ENCODE data around the gene MRPS22. TPM values are rescaled to one million over a fixed set of nuclear protein-coding genes. Genes with fewer than 3 reads are reported as not detected.
A peak's percentile ranks its signal among the peaks of the same experiment; 100 is the strongest.

Gene MRPS22
- total and polyA plus RNA-seq, 9 of the 15 experiments (the other 6 are each of a cell fraction or from before 2014, with no cell fraction given), result 148 to 397 (median 229) TPM

DNA sequence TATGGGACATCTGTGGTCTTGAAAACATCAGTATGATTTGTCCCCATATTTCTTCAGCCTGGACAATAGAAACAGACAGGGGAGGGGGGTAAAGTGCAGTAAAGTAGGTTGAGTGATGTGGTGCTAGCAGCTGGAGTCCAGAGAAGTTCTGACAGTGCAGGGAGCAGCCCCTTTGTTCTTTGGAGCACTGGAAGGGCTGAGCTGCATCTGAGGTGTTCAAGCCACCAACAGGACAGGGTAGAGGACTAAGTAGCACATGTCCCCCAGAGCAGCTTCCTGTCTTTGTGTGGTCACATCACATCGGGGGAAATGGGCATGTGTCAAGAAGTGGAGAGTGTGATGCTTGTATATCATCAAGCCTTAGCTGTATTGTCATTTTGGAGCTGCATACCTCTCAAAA lies 12.1 kb downstream of the MRPS22 start:
- 0 out of 2 replicates have a peak, but pooled peaks have one; percentile 35 for TF ChIP-seq ILF3 (IDR thresholded peaks at IDR 0.05; ENCODE audit: borderline replicate concordance)
- TF ChIP-seq POLR2A (conservative IDR thresholded peaks at IDR 0.05), result peak; percentile 60; the same call in 1 of the 2 replicates
- no peak for TF ChIP-seq IFI16 (CRISPR knock-in tag; IDR thresholded peaks at IDR 0.05)
- TF ChIP-seq NCOR1 (IDR thresholded peaks at IDR 0.05), result 0 out of 2 replicates have a peak, but pooled peaks have one; percentile 1
- in situ Hi-C loops (cut with MboI) (no loop called here), intact Hi-C loops (cut with micrococcal nuclease) (no loop called here)
- Histone ChIP-seq H3K79me2 (ENCODE audit: control insufficient read depth, insufficient read depth, low read length) (no peaks in the 10 kb centered on the region), H3K36me3 (ENCODE audit: control insufficient read depth, insufficient read depth, low read length) (peaks cover 100% of the 10 kb centered on the region), H3K4me1 (replicated peaks in 1 of 2; ENCODE audit: control insufficient read depth in 2 of 2, insufficient read depth in 2 of 2, low read length in 2 of 2) (peaks cover 0 to 10% of the 10 kb centered on the region in 2 experiments; a peak in 2 of 5 replicates), H3K9ac (ENCODE audit: insufficient read depth in 1 of 2, low read depth in 2 of 2, low read length in 2 of 2) (no peak overlapping the region), H3K4me3 (no peak overlapping the region), H2AFZ (ENCODE audit: low read depth, low read length) (no peak overlapping the region), H3K9me1 (ENCODE audit: control insufficient read depth, insufficient read depth, low read length) (peaks cover 3% of the 10 kb centered on the region), H3K27me3 (ENCODE audit: control insufficient read depth in 2 of 2, insufficient read depth in 2 of 2, low read length in 2 of 2) (no peaks in the 10 kb centered on the region), H4K20me1 (replicated peaks; ENCODE audit: control insufficient read depth, insufficient read depth, low read length) (no peaks in the 10 kb centered on the region; the same call in 1 of the 2 replicates), H3K27ac (ENCODE audit: extremely low read depth, low read depth, low read length) (no peak overlapping the region), H3K9me3 (replicated peaks; ENCODE audit: control insufficient read depth, insufficient read depth, low read depth, low read length) (no peaks in the 10 kb centered on the region), H3K4me2 (ENCODE audit: insufficient read depth, low read length) (no peak overlapping the region)
- 67% methylated on average over 1 of the region's 1 CpG for WGBS (ENCODE audit: insufficient coverage, low coverage, missing lambda C conversion rate)
- CTCF ChIA-PET (ENCODE audit: low intra/inter-chr PET ratio), result no interaction called here
- POLR2A ChIA-PET, result interaction anchor here (0.5 to 4.0 kb wide), 9 partner anchors 10 to 414 kb away, joined by 3 to 23 read pairs (median 3); no protein-coding TSS in a partner anchor
- no TSS peak for BruUV-seq (replicated peaks)
- DNase-seq (ENCODE audit: extremely low read depth in 1 of 4, low spot score in 3 of 4) (no peak), FAIRE-seq (no peak), ATAC-seq (no peak)

DNA sequence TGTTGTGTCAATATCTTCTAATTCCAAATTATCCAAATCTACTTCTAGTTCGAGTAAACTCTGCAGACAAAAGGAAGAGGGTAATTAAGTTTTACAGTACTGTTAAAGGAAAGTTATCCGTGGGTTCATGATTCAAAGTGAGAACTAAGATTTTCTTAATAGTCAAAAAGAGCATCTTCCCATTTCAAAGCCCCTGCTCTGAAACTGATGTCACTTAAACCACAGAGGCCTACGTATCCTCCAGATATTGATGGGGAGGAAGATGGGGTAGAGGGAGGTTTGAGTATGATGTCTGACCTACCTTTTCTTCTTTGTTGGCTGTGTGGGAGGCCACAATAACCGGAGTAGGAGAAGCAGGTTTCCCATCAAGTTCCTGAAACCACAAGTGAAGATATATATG lies 14.1 kb downstream of the MRPS22 start:
- CTCF ChIA-PET (ENCODE audit: low intra/inter-chr PET ratio), result no interaction called here
- intact Hi-C loops (cut with micrococcal nuclease) (no loop called here), in situ Hi-C loops (cut with MboI) (no loop called here)
- Histone ChIP-seq H3K4me1 (replicated peaks in 1 of 2; ENCODE audit: control insufficient read depth in 2 of 2, insufficient read depth in 2 of 2, low read length in 2 of 2) (peaks cover 0 to 10% of the 10 kb centered on the region in 2 experiments; a peak in 2 of 5 replicates), H3K36me3 (ENCODE audit: control insufficient read depth, insufficient read depth, low read length) (peaks cover 99% of the 10 kb centered on the region), H3K9ac (ENCODE audit: insufficient read depth in 1 of 2, low read depth in 2 of 2, low read length in 2 of 2) (no peak overlapping the region), H4K20me1 (replicated peaks; ENCODE audit: control insufficient read depth, insufficient read depth, low read length) (no peaks in the 10 kb centered on the region; the same call in 1 of the 2 replicates), H3K9me1 (ENCODE audit: control insufficient read depth, insufficient read depth, low read length) (peaks cover 3% of the 10 kb centered on the region), H2AFZ (ENCODE audit: low read depth, low read length) (no peak overlapping the region), H3K9me3 (replicated peaks; ENCODE audit: control insufficient read depth, insufficient read depth, low read depth, low read length) (no peaks in the 10 kb centered on the region), H3K4me2 (ENCODE audit: insufficient read depth, low read length) (no peak overlapping the region), H3K27ac (ENCODE audit: extremely low read depth, low read depth, low read length) (no peak overlapping the region), H3K79me2 (ENCODE audit: control insufficient read depth, insufficient read depth, low read length) (no peaks in the 10 kb centered on the region), H3K27me3 (ENCODE audit: control insufficient read depth in 2 of 2, insufficient read depth in 2 of 2, low read length in 2 of 2) (no peaks in the 10 kb centered on the region), H3K4me3 (no peak overlapping the region)
- POLR2A ChIA-PET, result no interaction called here
- ATAC-seq (no peak), FAIRE-seq (no peak), DNase-seq (ENCODE audit: extremely low read depth in 1 of 4, low spot score in 3 of 4) (no peak)
- TF ChIP-seq RBFOX2 (IDR thresholded peaks at IDR 0.05; ENCODE audit: low read depth, low read length), result peak; percentile 40; the same call in 1 of the 2 replicates
- 0 out of 2 replicates have a peak, but pooled peaks have one; percentile 0 for TF ChIP-seq POLR2A (conservative IDR thresholded peaks at IDR 0.05)
- TF ChIP-seq ZNF785 (CRISPR knock-in tag; IDR thresholded peaks at IDR 0.05), result no peak
- 79% methylated on average over 4 of the region's 4 CpGs for WGBS (ENCODE audit: insufficient coverage, low coverage, missing lambda C conversion rate)
- no TSS peak for BruUV-seq (replicated peaks)
